GM18526 (cell line): ENCODE data around the gene COMT.

Experiments
- POLR2A ChIP-seq: IDR thresholded peaks from 3 replicates; pipeline ENCODE4 v1.6.1; 2011; ENCODE audit not compliant: insufficient read length; ENCODE audit errors: extremely low read depth

Gene COMT

GRCh38 chr22:19987394-19988306 is 46.1 kb downstream of the COMT start:
- TF ChIP-seq POLR2A, result no peak

- no peak for TF ChIP-seq POLR2A
Observed at GRCh38 chr22:19988331-19988808, 46.8 kb downstream of the COMT start.

GRCh38 chr22:19988965-19989724 is 47.6 kb downstream of the COMT start:
- TF ChIP-seq POLR2A, result no peak

GRCh38 chr22:19989725-19990067 is 48.1 kb downstream of the COMT start:
- TF ChIP-seq POLR2A, result no peak

GRCh38 chr22:19990188-19990587 is 48.6 kb downstream of the COMT start:
- TF ChIP-seq POLR2A, result no peak

GRCh38 chr22:19990609-19991394 is 49.2 kb downstream of the COMT start:
- no peak for TF ChIP-seq POLR2A

GRCh38 chr22:19991395-19991644 is 49.7 kb downstream of the COMT start:
- TF ChIP-seq POLR2A, result no peak

GRCh38 chr22:19991645-19992451 is 50.3 kb downstream of the COMT start:
- no peak for TF ChIP-seq POLR2A

- no peak for TF ChIP-seq POLR2A
Observed at GRCh38 chr22:19992481-19992911, 50.9 kb downstream of the COMT start.

- no peak for TF ChIP-seq POLR2A
Observed at GRCh38 chr22:19992921-19993355, 51.4 kb downstream of the COMT start.

- no peak for TF ChIP-seq POLR2A
Observed at GRCh38 chr22:19993926-19994325, 52.4 kb downstream of the COMT start.

GRCh38 chr22:19994851-19995610 is 53.5 kb downstream of the COMT start:
- no peak for TF ChIP-seq POLR2A

GRCh38 chr22:19995611-19996339 is 54.2 kb downstream of the COMT start:
- TF ChIP-seq POLR2A, result no peak

GRCh38 chr22:19996694-19997384 is 55.3 kb downstream of the COMT start:
- no peak for TF ChIP-seq POLR2A
